ENCODE data around the gene STXBP5. TPM values are rescaled to one million over a fixed set of nuclear protein-coding genes. Genes with fewer than 3 reads are reported as not detected.

The STXBP5 gene
- total and polyA plus RNA-seq, 2 experiments from 2014 or later = 4.9 to 49.9 TPM

DNA sequence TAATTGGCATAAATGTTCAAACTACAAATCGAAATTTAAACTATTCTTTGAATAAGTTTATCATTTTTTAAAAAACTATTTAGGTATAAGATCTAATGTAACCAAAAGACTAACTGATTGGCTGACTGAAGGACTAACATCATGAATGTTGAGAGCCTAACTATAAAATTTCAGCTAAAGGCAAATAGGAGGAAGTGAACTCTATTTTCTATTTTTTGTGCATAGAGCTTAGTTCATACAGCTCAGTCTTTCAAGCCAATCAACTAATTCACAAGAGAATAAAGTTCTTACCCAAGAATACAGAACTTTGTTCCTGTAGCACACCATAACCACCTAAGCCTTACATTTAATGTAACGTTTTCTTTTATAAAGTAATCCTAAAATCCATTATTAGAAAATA, 46.3 kb upstream of the STXBP5 start:
- DNase-seq = no peak
- in situ Hi-C loops (cut with MboI) = no loop called here
- 56 to 58% methylated on average over 2 of the region's 2 CpGs for WGBS, 2 experiments (ENCODE audit: low coverage in 1 of 2, low lambda C conversion rate in 2 of 2, missing lambda C conversion rate in 2 of 2)

DNA sequence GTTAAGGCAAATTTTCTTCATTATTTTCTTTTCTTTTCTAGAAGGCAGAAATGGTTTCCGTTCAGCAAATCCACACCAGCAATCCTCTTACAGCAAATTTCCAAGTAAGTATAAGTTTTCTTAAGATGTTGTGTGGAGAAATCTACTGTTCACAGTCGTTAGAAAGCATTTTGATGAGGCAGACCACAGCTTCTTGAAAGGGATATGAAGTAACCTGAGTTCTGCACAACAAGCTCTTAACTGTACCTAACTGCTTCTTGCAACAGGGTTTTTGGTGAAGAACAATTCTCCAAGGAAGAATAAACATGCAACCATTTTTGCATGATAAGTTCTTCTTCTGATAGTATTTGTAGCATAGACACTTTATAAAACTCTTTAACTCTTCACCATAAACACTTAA, 45.3 kb upstream of the STXBP5 start:
- Histone ChIP-seq H3F3A (ENCODE audit: insufficient read depth) (no peaks in the 10 kb centered on the region), H2AFZ (peak overlapping the region; percentile 39; the same call in 1 of the 2 replicates), H3K4me3 (no peak overlapping the region), H4K20me1 (ENCODE audit: insufficient read depth) (no peaks in the 10 kb centered on the region), H3K79me2 (ENCODE audit: insufficient read depth) (no peaks in the 10 kb centered on the region), H3K4me1 (ENCODE audit: insufficient read depth) (peaks cover 16% of the 10 kb centered on the region), H3K4me2 (ENCODE audit: unreplicated experiment) (no peak overlapping the region), H3K9me2 (ENCODE audit: insufficient read depth) (no peaks in the 10 kb centered on the region), H3K27me3 (replicated peaks; ENCODE audit: insufficient read depth) (no peaks in the 10 kb centered on the region), H3K36me3 (ENCODE audit: low read depth) (no peaks in the 10 kb centered on the region), H3K9me3 (ENCODE audit: low read depth) (no peaks in the 10 kb centered on the region), H3K27ac (no peak overlapping the region), H3K9ac (no peak overlapping the region)
- no peak for DNase-seq
- in situ Hi-C loops (cut with MboI) = no loop called here
- 94 to 98% methylated on average over 2 of the region's 2 CpGs for WGBS, 2 experiments (ENCODE audit: low coverage in 1 of 2, low lambda C conversion rate in 2 of 2, missing lambda C conversion rate in 2 of 2)
- TF ChIP-seq EZH2 (IDR thresholded peaks at IDR 0.05; ENCODE audit: insufficient read depth, poor library complexity, severe bottlenecking) (no peak), EZH2phosphoT487 (IDR thresholded peaks at IDR 0.05; ENCODE audit: insufficient read depth, low read depth) (no peak)

More for the DNA sequence above, 46.3 kb upstream of the STXBP5 start:
- Histone ChIP-seq H3K79me2 (ENCODE audit: insufficient read depth) (no peaks in the 10 kb centered on the region), H3K27me3 (replicated peaks; ENCODE audit: insufficient read depth) (no peaks in the 10 kb centered on the region), H3K9me2 (ENCODE audit: insufficient read depth) (no peaks in the 10 kb centered on the region), H3K27ac (no peak overlapping the region), H3K4me1 (ENCODE audit: insufficient read depth) (peaks cover 16% of the 10 kb centered on the region), H3K9ac (no peak overlapping the region), H3K36me3 (ENCODE audit: low read depth) (no peaks in the 10 kb centered on the region), H3K4me3 (no peak overlapping the region), H2AFZ (no peak overlapping the region), H3K9me3 (ENCODE audit: low read depth) (no peaks in the 10 kb centered on the region), H3K4me2 (ENCODE audit: unreplicated experiment) (no peak overlapping the region), H3F3A (ENCODE audit: insufficient read depth) (no peaks in the 10 kb centered on the region), H4K20me1 (ENCODE audit: insufficient read depth) (no peaks in the 10 kb centered on the region)
- TF ChIP-seq EZH2 (IDR thresholded peaks at IDR 0.05; ENCODE audit: insufficient read depth, poor library complexity, severe bottlenecking) (no peak), EZH2phosphoT487 (IDR thresholded peaks at IDR 0.05; ENCODE audit: insufficient read depth, low read depth) (no peak)

DNA sequence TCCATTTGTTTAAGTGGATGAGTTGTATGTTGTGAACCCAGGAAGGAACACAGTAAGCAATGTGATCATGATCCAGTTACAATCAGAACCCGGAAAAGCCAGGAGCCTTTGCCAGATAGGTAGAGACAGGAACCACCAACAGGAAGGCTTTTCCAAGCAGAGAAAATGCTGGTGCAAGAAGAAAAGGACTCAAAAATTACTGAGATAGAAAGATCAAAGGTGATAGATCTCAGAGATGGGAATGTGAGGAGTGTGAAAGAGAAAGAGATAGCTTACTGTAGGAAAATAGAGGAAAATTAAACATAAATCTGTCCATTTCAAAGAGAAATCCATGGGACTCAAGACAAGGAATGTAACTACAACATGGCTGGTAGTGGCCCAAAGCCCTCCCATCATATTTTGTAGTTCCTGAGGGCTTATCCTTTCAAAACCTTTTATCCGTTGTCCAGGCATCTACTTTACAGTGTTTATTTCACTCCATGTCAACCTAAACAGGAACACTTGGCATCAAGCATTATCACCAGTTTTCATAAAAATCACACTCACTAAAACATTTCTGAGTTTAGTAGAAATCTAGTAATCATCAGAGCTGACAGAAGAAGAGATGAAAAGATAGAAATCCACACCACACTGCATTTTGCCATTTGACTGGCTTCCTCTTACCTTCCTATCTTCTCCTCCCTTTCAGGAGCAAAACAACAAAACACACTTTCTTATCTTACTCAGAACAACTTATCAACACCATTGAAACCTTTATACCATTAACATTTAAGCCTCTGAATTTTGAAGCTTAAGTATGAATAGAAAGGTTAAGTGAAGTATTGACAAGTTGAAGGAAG, 44.5 kb upstream of the STXBP5 start:
- WGBS, 2 experiments (ENCODE audit: low coverage in 1 of 2, low lambda C conversion rate in 2 of 2, missing lambda C conversion rate in 2 of 2) = 60% methylated on average over 2 of the region's 2 CpGs

DNA sequence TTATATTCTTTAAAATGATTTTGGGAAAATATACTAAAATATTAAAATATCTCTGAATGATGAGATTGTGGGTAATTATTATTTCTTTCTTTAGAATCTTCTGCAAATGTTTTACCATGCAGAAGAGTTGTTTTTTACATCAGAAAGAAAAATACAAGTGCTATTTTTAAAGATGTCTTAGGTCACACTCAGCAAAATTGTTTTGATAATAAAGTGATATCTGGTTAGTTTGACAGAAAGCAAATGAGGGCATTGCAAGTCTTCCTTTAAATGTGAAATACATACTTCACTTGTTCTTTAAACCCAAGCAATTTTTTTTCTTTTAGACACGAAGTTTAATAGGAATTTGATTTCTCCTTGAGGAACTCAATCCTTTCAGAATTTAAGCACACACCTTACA, 43.6 kb upstream of the STXBP5 start:
- Histone ChIP-seq H3K4me1 (ENCODE audit: insufficient read depth) (peaks cover 8% of the 10 kb centered on the region), H3K36me3 (ENCODE audit: low read depth) (no peaks in the 10 kb centered on the region), H3K9me3 (ENCODE audit: low read depth) (no peaks in the 10 kb centered on the region), H3K79me2 (ENCODE audit: insufficient read depth) (no peaks in the 10 kb centered on the region), H3K4me2 (ENCODE audit: unreplicated experiment) (no peak overlapping the region), H4K20me1 (ENCODE audit: insufficient read depth) (no peaks in the 10 kb centered on the region), H3K27me3 (replicated peaks; ENCODE audit: insufficient read depth) (no peaks in the 10 kb centered on the region), H3K9me2 (ENCODE audit: insufficient read depth) (no peaks in the 10 kb centered on the region), H3K9ac (no peak overlapping the region), H3K4me3 (no peak overlapping the region), H3F3A (ENCODE audit: insufficient read depth) (no peaks in the 10 kb centered on the region), H2AFZ (no peak overlapping the region), H3K27ac (no peak overlapping the region)
- no peak for DNase-seq
- TF ChIP-seq EZH2phosphoT487 (IDR thresholded peaks at IDR 0.05; ENCODE audit: insufficient read depth, low read depth) (no peak), EZH2 (IDR thresholded peaks at IDR 0.05; ENCODE audit: insufficient read depth, poor library complexity, severe bottlenecking) (no peak)
- in situ Hi-C loops (cut with MboI) = no loop called here
- WGBS, 2 experiments (ENCODE audit: low coverage in 1 of 2, low lambda C conversion rate in 2 of 2, missing lambda C conversion rate in 2 of 2) = 81 to 100% methylated on average over 1 of the region's 1 CpG

More for the DNA sequence above, 44.5 kb upstream of the STXBP5 start:
- Histone ChIP-seq H3K9ac (no peak overlapping the region), H3K79me2 (ENCODE audit: insufficient read depth) (no peaks in the 10 kb centered on the region), H3K9me3 (ENCODE audit: low read depth) (no peaks in the 10 kb centered on the region), H3K4me1 (ENCODE audit: insufficient read depth) (peaks cover 9% of the 10 kb centered on the region), H3F3A (ENCODE audit: insufficient read depth) (no peaks in the 10 kb centered on the region), H4K20me1 (ENCODE audit: insufficient read depth) (no peaks in the 10 kb centered on the region), H3K4me3 (no peak overlapping the region), H3K4me2 (ENCODE audit: unreplicated experiment) (no peak overlapping the region), H2AFZ (peak overlapping the region; percentile 45; the same call in 1 of the 2 replicates), H3K27ac (no peak overlapping the region), H3K36me3 (ENCODE audit: low read depth) (no peaks in the 10 kb centered on the region), H3K27me3 (replicated peaks; ENCODE audit: insufficient read depth) (no peaks in the 10 kb centered on the region), H3K9me2 (ENCODE audit: insufficient read depth) (no peaks in the 10 kb centered on the region)
- TF ChIP-seq EZH2 (IDR thresholded peaks at IDR 0.05; ENCODE audit: insufficient read depth, poor library complexity, severe bottlenecking) = no peak
- no peak for TF ChIP-seq EZH2phosphoT487 (IDR thresholded peaks at IDR 0.05; ENCODE audit: insufficient read depth, low read depth)
- in situ Hi-C loops (cut with MboI) = no loop called here
- DNase-seq = no peak

Data from GM23248 (cell line).